Choroid plexus epithelial cell (primary cell): ENCODE results near the gene NDUFS2.

Experiments
- DNase-seq: peaks from one replicate; pipeline ENCODE4 v3.0.0-alpha.2; 2010; ENCODE audit warnings: low read depth
- H3K4me3 ChIP-seq: 2 replicates; pipeline ENCODE4 v1.5.1; 2011; ENCODE audit warnings: low read depth, mild to moderate bottlenecking, control low read depth, low read length, moderate library complexity
- CTCF ChIP-seq: conservative IDR thresholded peaks from 2 replicates; pipeline ENCODE4 v1.5.1; 2011; ENCODE audit warnings: low read depth, mild to moderate bottlenecking, control low read depth, inconsistent platforms, low read length, moderate library complexity

The NDUFS2 gene

GRCh38 chr1:161214369-161214768, 12.2 kb downstream of the NDUFS2 start:
- no peak overlapping the region for H3K4me3 ChIP-seq
- TF ChIP-seq CTCF = no peak
- DNase-seq = no peak

- no peak within 1 kb of the TSS for H3K4me3 ChIP-seq
- TF ChIP-seq CTCF = no peak
- no peak for DNase-seq
Measured at GRCh38 chr1:161215076-161215475, 12.9 kb downstream of the NDUFS2 start, which contains the start of gene FCER1G. Gene FCER1G, plus strand, starts transcription at chr1:161215295. Its CDS starts 27 bp downstream, at chr1:161215322.

GRCh38 chr1:161216945-161217712, 15.0 kb downstream of the NDUFS2 start:
- no peak overlapping the region for H3K4me3 ChIP-seq
- DNase-seq = peak; percentile 95
- no peak for TF ChIP-seq CTCF

- no peak for DNase-seq
- no peak overlapping the region for H3K4me3 ChIP-seq
- TF ChIP-seq CTCF = no peak
Measured at GRCh38 chr1:161217831-161218230, 15.7 kb downstream of the NDUFS2 start.

- DNase-seq = no peak
- H3K4me3 ChIP-seq = no peak overlapping the region
- no peak for TF ChIP-seq CTCF
Measured at GRCh38 chr1:161218301-161219077, 16.3 kb downstream of the NDUFS2 start.

- no peak for DNase-seq
- H3K4me3 ChIP-seq = no peak overlapping the region
- no peak for TF ChIP-seq CTCF
Measured at GRCh38 chr1:161219078-161219892, 17.1 kb downstream of the NDUFS2 start.
